DND-41 (cell line): ENCODE data around the gene SLC25A1.

Experiments
- ATAC-seq: fragments of 200-7000 bp; cut with Tn5 transposase; 3 replicates; pipeline ENCODE4 v1.9.1; 2021; ENCODE audit warnings: low read depth; ENCODE audit not compliant: insufficient read depth
- DNase-seq: peaks from one replicate; pipeline ENCODE4 v3.0.0-alpha.2; 2020
- H2AFZ ChIP-seq: 2 replicates; pipeline ENCODE4 v1.6.0; 2012; ENCODE audit warnings: low read depth, low read length
- H3K27ac ChIP-seq: 2 replicates; pipeline ENCODE4 v1.5.1; 2012; ENCODE audit warnings: low read length, inconsistent platforms
- H3K27me3 ChIP-seq: fragments of 200-600 bp; sonication (generic); 2 replicates; pipeline ENCODE4 v1.6.0; 2012; ENCODE audit warnings: low read length, mild to moderate bottlenecking, inconsistent platforms; ENCODE audit not compliant: insufficient read depth, poor library complexity
- H3K36me3 ChIP-seq: 2 replicates; pipeline ENCODE4 v1.5.1; 2012; ENCODE audit warnings: low read length, inconsistent platforms; ENCODE audit not compliant: insufficient read depth
- H3K4me1 ChIP-seq: 2 replicates; pipeline ENCODE4 v1.5.1; 2012; ENCODE audit warnings: mild to moderate bottlenecking, low read length; ENCODE audit not compliant: insufficient read depth
- H3K4me2 ChIP-seq: 2 replicates; pipeline ENCODE4 v1.6.0; 2012; ENCODE audit warnings: mild to moderate bottlenecking, moderate library complexity, low read length, inconsistent platforms; ENCODE audit not compliant: insufficient read depth
- H3K4me3 ChIP-seq, 2 experiments: fragments of 200-600 bp in 1 of 2; shearing (Covaris generic) in 1 of 2; 2 replicates each; pipeline ENCODE4 v1.5.1; 2012 to 2016; ENCODE audit warnings: inconsistent platforms in 2 of 2, low read length in 2 of 2, mild to moderate bottlenecking in 2 of 2, low read depth in 1 of 2, moderate library complexity in 1 of 2
- H3K79me2 ChIP-seq: 2 replicates; pipeline ENCODE4 v1.6.0; 2012; ENCODE audit warnings: low read length, inconsistent platforms; ENCODE audit not compliant: insufficient read depth
- H3K9ac ChIP-seq: 2 replicates; pipeline ENCODE4 v1.6.0; 2012; ENCODE audit warnings: low read depth, mild to moderate bottlenecking, inconsistent platforms, low read length, moderate library complexity
- H3K9me3 ChIP-seq: 2 replicates; pipeline ENCODE4 v1.5.1; 2012; ENCODE audit warnings: low read length, moderate library complexity, mild to moderate bottlenecking, inconsistent platforms; ENCODE audit not compliant: insufficient read depth, severe bottlenecking
- H4K20me1 ChIP-seq: 2 replicates; pipeline ENCODE4 v1.6.0; 2012; ENCODE audit warnings: low read length; ENCODE audit not compliant: insufficient read depth
- EZH2 ChIP-seq: IDR thresholded peaks from 3 replicates; pipeline ENCODE4 v1.6.1; 2012; ENCODE audit warnings: borderline replicate concordance, low read depth, mild to moderate bottlenecking, moderate library complexity, low read length, inconsistent platforms; ENCODE audit not compliant: severe bottlenecking
- TF ChIP-seq, protein P1 (sequence below): IDR thresholded peaks from 2 replicates; pipeline ENCODE4 v1.5.1; 2012; ENCODE audit warnings: borderline replicate concordance, low read length, moderate library complexity, mild to moderate bottlenecking; ENCODE audit not compliant: poor library complexity, severe bottlenecking; ENCODE audit errors: extremely low read depth

The SLC25A1 gene

DNA sequence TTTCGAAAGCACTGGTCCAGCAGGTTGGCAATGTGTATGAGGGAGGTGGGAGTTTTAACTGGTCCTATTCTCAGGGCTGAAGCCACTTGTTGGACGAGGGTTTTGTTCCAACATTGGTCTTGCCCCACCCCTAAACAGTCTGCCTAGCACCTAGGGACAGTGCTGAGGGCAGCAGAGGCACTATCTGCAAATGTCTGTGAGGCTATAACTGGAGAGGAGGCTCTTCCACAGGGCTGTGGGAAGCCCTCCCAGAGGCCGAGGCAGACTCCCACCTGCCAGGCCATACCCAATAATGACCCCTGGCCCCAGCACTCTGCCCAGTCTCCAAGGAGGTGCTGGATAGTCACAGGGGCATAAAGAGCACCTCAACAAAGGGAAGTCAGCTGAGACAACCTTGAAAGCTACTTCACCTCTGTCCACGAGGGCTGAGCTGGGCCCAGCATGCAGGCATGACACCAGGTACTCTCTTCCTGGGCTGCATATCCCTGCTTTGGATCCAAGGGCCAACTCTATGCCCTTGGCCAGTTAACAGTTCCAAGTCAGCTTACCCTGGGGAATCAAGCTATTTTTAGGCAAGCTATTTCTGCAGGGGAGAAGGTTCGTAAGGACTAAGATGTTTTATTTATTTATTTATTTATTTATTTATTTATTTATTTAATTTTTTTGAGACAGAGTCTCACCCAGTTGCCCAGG, 40.2 kb upstream of the SLC25A1 start:
- no peaks in the 10 kb centered on the region for H3K4me1 ChIP-seq
- ATAC-seq (no peak), DNase-seq (no peak)
- no peak overlapping the region for H3K27ac ChIP-seq
- H2AFZ ChIP-seq: no peak overlapping the region
- no peaks in the 10 kb centered on the region for H4K20me1 ChIP-seq
- H3K4me3 ChIP-seq: no peak overlapping the region
- no peak for TF ChIP-seq EZH2
- TF ChIP-seq, protein P1, sequence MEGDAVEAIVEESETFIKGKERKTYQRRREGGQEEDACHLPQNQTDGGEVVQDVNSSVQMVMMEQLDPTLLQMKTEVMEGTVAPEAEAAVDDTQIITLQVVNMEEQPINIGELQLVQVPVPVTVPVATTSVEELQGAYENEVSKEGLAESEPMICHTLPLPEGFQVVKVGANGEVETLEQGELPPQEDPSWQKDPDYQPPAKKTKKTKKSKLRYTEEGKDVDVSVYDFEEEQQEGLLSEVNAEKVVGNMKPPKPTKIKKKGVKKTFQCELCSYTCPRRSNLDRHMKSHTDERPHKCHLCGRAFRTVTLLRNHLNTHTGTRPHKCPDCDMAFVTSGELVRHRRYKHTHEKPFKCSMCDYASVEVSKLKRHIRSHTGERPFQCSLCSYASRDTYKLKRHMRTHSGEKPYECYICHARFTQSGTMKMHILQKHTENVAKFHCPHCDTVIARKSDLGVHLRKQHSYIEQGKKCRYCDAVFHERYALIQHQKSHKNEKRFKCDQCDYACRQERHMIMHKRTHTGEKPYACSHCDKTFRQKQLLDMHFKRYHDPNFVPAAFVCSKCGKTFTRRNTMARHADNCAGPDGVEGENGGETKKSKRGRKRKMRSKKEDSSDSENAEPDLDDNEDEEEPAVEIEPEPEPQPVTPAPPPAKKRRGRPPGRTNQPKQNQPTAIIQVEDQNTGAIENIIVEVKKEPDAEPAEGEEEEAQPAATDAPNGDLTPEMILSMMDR: no peak
- H3K9ac ChIP-seq: no peak overlapping the region
- H3K27me3 ChIP-seq: no peaks in the 10 kb centered on the region
- no peaks in the 10 kb centered on the region for H3K79me2 ChIP-seq
- H3K4me2 ChIP-seq: no peak overlapping the region
- H3K36me3 ChIP-seq: peaks cover 24% of the 10 kb centered on the region
- no peaks in the 10 kb centered on the region for H3K9me3 ChIP-seq

DNA sequence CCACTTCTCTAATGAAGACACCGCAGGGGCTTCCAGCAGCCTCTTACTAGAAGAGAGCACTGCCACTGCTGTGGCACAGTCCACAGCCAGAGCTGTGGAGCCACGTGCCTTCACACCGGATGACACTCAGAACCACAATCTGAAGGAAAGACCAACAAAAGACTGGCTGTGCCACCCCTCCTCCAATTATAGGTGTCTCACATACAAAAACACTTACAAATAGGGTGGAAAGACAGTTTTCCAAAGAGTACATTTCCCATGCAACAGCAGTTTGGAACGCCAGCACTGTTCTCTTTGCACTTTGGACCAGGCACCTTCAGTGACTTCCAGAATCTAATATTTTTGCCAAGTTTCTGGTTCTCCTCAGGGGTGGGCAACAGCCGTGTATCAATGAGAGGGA, 38.0 kb upstream of the SLC25A1 start:
- DNase-seq: no peak

DNA sequence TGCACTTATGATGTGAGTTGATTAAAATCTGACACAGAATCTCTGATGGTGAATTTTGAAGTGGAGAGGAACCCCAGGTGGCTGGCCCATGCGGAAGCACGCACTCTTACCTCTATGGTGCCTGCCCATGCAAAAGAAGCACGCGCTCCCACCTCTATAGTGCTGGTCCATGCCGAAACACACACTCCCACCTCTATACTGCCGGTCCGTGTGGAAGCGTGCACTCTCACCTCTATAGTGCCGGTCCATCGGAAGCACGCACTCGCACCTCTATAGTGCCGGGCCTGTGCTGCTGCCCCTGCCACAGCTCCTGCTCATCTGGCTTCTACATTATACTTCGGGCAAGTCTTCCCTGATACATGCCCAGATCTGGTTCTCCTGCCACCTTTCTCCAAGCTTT, 36.8 kb upstream of the SLC25A1 start:
- DNase-seq: no peak

More for the DNA sequence above, 38.0 kb upstream of the SLC25A1 start:
- Histone ChIP-seq H3K4me3 (no peak overlapping the region), H3K9ac (no peak overlapping the region), H4K20me1 (no peaks in the 10 kb centered on the region), H3K27ac (no peak overlapping the region), H3K4me1 (no peaks in the 10 kb centered on the region), H3K36me3 (peaks cover 13% of the 10 kb centered on the region; the same call in 1 of the 2 replicates), H3K4me2 (no peak overlapping the region), H3K27me3 (no peaks in the 10 kb centered on the region), H2AFZ (no peak overlapping the region), H3K9me3 (no peaks in the 10 kb centered on the region), H3K79me2 (no peaks in the 10 kb centered on the region)
- TF ChIP-seq EZH2: no peak
- TF ChIP-seq, protein P1: no peak
- ATAC-seq: no peak

More for the DNA sequence above, 36.8 kb upstream of the SLC25A1 start:
- no peak for TF ChIP-seq EZH2
- TF ChIP-seq, protein P1: no peak
- Histone ChIP-seq H3K27me3 (no peaks in the 10 kb centered on the region), H4K20me1 (no peaks in the 10 kb centered on the region), H2AFZ (no peak overlapping the region), H3K36me3 (peaks cover 10% of the 10 kb centered on the region; the same call in 1 of the 2 replicates), H3K4me3 (no peak overlapping the region), H3K9me3 (no peaks in the 10 kb centered on the region), H3K79me2 (no peaks in the 10 kb centered on the region), H3K27ac (no peak overlapping the region), H3K4me1 (no peaks in the 10 kb centered on the region), H3K9ac (no peak overlapping the region), H3K4me2 (no peak overlapping the region)
- no peak for ATAC-seq
